Stimulated activated CD4-positive, alpha-beta T cell treated with anti-CD3 and anti-CD28 coated beads, Interleukin-2, amount 100 ng/mL, for 4 hours (primary cell): Measurements from ENCODE around the gene ALCAM.

Source experiments
- DNase-seq: peaks from one replicate; pipeline ENCODE4 v3.0.0-alpha.2; 2020; ENCODE audit warnings: low read depth

The ALCAM gene

GRCh38 chr3:105429034-105429762, 62.5 kb downstream of the ALCAM start:
- DNase-seq: no peak

GRCh38 chr3:105430455-105430854, 63.7 kb downstream of the ALCAM start:
- DNase-seq: no peak

GRCh38 chr3:105431200-105431599, 64.5 kb downstream of the ALCAM start:
- DNase-seq: no peak

GRCh38 chr3:105435277-105435676, 68.6 kb downstream of the ALCAM start:
- no peak for DNase-seq

GRCh38 chr3:105436687-105437086, 70.0 kb downstream of the ALCAM start:
- no peak for DNase-seq

GRCh38 chr3:105440113-105440512, 73.4 kb downstream of the ALCAM start:
- no peak for DNase-seq

GRCh38 chr3:105444725-105445124, 78.0 kb downstream of the ALCAM start:
- DNase-seq: no peak

- no peak for DNase-seq
Measured at GRCh38 chr3:105448338-105448982, 81.8 kb downstream of the ALCAM start.

GRCh38 chr3:105449414-105449813, 82.7 kb downstream of the ALCAM start:
- DNase-seq: no peak

GRCh38 chr3:105456017-105456416, 89.3 kb downstream of the ALCAM start:
- no peak for DNase-seq

- no peak for DNase-seq
Measured at GRCh38 chr3:105458518-105459215, 92.0 kb downstream of the ALCAM start.

- DNase-seq: no peak
Measured at GRCh38 chr3:105459566-105460290, 93.0 kb downstream of the ALCAM start.

- DNase-seq: no peak
Measured at GRCh38 chr3:105463620-105464019, 96.9 kb downstream of the ALCAM start.

- DNase-seq: no peak
Measured at GRCh38 chr3:105465251-105465853, 98.6 kb downstream of the ALCAM start.

GRCh38 chr3:105466072-105466471, 99.4 kb downstream of the ALCAM start:
- no peak for DNase-seq

GRCh38 chr3:105466495-105467404, 100.0 kb downstream of the ALCAM start:
- DNase-seq: no peak

- DNase-seq: no peak
Measured at GRCh38 chr3:105470851-105471250, 104.1 kb downstream of the ALCAM start.

- no peak for DNase-seq
Measured at GRCh38 chr3:105473521-105474223, 107.0 kb downstream of the ALCAM start.

- DNase-seq: no peak
Measured at GRCh38 chr3:105480768-105481167, 114.1 kb downstream of the ALCAM start.

GRCh38 chr3:105483476-105483875, 116.8 kb downstream of the ALCAM start:
- DNase-seq: no peak
